HL-60 (cell line): ENCODE data around the gene CTIF.

Experiments
- POLR2AphosphoS5 ChIP-seq: IDR thresholded peaks from 2 replicates; pipeline ENCODE4 v1.6.1; 2012; ENCODE audit warnings: low read depth
- REST ChIP-seq: IDR thresholded peaks from 2 replicates; pipeline ENCODE4 v1.6.1; 2012; ENCODE audit warnings: low read depth; ENCODE audit not compliant: insufficient replicate concordance
- SPI1 ChIP-seq: IDR thresholded peaks from 2 replicates; pipeline ENCODE4 v1.6.1; 2012; ENCODE audit warnings: low read depth, mild to moderate bottlenecking, borderline replicate concordance
- TF ChIP-seq, protein P1 (sequence below): IDR thresholded peaks from one replicate; pipeline ENCODE4 v1.5.1; 2011; ENCODE audit warnings: low read length, control low read depth, inconsistent platforms; ENCODE audit not compliant: insufficient read depth

DNA sequence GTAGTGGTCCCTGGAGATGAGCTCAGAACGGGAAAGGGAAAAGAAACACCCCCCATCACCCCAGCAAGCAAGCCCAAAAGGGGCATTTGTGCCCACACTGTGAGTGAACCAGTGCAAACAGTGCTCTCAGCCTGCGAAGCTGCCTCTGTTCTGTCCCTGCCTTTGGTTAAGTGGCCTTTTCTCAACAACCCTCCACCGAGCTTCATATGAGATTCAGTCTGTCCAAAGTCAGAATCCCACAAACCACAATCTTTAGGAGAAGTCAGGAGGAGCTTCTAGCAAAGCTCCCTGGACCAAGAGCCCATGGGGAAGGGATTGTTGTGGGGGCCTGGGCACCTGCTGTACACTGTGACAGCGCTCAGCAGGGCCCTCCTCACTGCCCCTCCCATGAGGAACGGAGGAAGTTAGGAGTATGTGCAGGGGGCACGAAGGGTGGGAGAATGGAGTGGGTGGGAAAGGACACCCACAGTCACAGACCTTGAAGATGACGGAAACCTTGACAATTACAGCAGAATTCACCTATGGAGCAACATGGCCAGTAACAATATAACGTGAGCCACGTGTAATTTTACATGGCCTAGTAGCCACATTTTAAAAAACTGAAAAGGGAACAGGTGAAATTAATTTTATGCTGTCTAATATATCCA, 292.4 kb downstream of the CTIF start:
- TF ChIP-seq, protein P1, sequence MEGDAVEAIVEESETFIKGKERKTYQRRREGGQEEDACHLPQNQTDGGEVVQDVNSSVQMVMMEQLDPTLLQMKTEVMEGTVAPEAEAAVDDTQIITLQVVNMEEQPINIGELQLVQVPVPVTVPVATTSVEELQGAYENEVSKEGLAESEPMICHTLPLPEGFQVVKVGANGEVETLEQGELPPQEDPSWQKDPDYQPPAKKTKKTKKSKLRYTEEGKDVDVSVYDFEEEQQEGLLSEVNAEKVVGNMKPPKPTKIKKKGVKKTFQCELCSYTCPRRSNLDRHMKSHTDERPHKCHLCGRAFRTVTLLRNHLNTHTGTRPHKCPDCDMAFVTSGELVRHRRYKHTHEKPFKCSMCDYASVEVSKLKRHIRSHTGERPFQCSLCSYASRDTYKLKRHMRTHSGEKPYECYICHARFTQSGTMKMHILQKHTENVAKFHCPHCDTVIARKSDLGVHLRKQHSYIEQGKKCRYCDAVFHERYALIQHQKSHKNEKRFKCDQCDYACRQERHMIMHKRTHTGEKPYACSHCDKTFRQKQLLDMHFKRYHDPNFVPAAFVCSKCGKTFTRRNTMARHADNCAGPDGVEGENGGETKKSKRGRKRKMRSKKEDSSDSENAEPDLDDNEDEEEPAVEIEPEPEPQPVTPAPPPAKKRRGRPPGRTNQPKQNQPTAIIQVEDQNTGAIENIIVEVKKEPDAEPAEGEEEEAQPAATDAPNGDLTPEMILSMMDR, result no peak
- no peak for TF ChIP-seq REST
- TF ChIP-seq POLR2AphosphoS5, result no peak
- TF ChIP-seq SPI1, result no peak
